Measurements from ENCODE around the gene PIP4K2C.

PIP4K2C gene

DNA sequence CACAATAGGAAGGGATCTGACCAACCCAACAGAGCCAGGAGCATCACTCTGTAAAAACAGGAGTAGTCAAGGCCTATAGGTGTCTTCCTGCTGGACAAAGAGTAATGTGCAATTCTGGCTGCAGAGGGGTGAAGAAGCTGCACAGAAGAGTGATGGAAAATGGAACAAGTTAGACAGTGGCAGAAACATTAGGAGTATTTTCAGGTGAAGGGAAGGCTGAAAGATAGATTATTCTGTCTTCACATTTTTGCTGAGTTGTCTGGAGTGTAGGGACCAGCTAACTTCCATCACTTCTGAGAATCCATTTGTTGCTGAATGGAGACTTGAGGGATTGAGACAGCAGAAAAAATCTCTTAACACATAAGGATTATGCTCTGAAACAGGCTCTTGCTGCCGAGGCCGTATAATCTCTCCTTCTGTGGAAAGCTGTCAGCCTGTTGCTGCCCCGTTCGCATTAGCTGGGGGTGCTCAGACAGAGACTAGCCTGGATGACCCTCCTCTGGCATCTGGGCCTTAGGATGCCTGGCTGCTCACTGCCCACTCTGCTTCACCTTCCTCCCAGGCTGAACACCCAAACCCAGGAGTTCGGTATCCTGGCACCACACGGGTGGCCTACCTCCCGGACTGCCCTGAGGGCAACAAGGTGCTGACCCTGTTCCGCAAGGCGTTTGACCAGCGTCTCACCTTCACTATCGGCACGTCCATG is 17.1 kb downstream of the PIP4K2C start:
- TF ChIP-seq HDGF (IDR thresholded peaks at IDR 0.05; ENCODE audit: borderline replicate concordance) (no peak), SUZ12 (IDR thresholded peaks at IDR 0.05) (no peak), CTBP1 (IDR thresholded peaks at IDR 0.05; ENCODE audit: borderline replicate concordance) (no peak), FOXA1 (IDR thresholded peaks at IDR 0.05) (no peak), TARDBP (IDR thresholded peaks at IDR 0.05) (no peak), L3MBTL2 (conservative IDR thresholded peaks at IDR 0.05) (no peak), SP1 (IDR thresholded peaks at IDR 0.05) (no peak)
- ChIA-PET CTCF (interaction anchor here (1.2 kb wide), 1 partner anchor 16 kb away, joined by 3 read pairs; no protein-coding TSS in a partner anchor), POLR2A (interaction anchor here (0.6 to 1.4 kb wide), 3 partner anchors 17 to 61 kb away, joined by 3 to 5 read pairs (median 3); partner anchors contain the start of genes DCTN2 and PIP4K2C)
- DNase-seq (ENCODE audit: extremely low spot score) = no peak

DNA sequence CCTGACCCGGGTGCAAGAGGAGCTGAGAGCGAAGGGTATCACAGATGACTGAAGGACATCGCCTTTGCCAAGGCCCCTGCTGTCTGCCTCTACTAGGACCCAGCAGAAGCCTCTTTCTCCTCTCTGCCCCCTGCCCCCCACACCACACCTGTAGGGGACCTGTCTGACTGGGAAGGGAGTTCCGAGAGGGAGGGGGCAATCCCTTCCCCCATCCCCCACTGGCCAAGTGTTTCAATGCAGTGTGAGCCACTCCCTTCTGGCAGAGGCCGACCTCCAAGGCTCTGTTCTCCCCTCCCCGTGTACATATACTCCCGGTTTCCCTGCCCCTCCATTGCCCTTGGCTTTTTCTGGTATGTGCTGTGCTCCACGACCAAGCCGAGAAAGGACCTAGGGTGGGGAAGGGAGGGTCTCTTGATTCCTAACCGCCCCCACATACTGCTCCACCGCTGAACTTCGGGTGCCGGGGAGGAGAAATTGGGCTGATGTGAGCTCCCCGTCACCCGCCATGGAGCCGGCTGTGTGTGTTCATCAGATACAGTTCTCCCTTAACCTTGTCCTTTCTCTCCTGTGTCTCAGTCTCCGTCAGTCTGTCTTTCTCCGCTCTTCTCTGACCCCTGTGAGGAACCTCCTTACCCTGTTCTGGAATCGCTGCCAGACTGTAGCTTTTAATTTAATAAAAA is 18.2 kb downstream of the PIP4K2C start:
- TF ChIP-seq FOXK2 (IDR thresholded peaks at IDR 0.05) (no peak), ELF4 (IDR thresholded peaks at IDR 0.05) (no peak), HDGF (IDR thresholded peaks at IDR 0.05; ENCODE audit: borderline replicate concordance) (no peak), FOXM1 (IDR thresholded peaks at IDR 0.05; ENCODE audit: borderline replicate concordance) (no peak), BHLHE40 (IDR thresholded peaks at IDR 0.05; ENCODE audit: borderline replicate concordance) (no peak), TARDBP (IDR thresholded peaks at IDR 0.05) (no peak)
- ChIA-PET CTCF (no interaction called here), POLR2A (interaction anchor here (1.2 kb wide), 1 partner anchor 18 kb away, joined by 3 read pairs; the partner anchor contains the start of gene PIP4K2C)
- no peak for DNase-seq (ENCODE audit: extremely low spot score)

DNA sequence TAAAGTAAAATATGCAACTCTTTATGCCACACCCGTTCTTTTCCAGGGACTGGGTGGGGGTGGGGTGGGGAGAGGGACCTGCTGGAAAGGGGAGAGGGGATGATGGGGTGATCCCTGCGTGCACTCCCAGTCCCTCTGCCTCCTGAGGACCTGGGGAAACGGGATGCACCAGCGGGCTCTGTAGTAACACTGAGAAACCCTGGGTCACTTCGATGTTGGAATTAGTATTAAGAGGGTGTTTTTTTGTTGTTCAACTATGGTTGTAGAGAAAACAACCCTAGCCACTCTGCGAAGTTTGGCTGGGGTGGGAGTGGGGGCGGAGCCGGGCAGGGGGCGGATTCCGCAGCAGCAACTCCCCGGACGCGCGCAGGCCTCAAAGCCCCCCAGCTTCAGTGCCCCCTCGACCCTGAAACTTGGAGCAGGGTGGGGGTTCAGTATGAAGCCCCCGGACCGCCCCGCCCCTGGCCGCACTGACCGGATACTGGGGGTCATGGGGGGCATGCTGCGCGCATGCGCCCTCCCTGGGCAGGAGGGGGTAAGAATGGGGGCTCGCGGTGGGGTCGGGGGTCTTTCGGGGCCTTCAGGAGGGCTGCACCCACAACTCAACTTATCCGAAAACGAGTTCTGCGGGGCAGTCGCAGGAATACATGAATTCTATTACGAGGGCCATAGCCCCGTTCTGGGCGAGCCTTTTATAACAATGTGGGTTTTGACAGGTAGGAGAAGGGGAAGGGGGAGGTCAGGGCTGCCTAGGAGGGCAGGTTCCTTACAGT is 19.0 kb downstream of the PIP4K2C start:
- DNase-seq (ENCODE audit: extremely low spot score) = no peak
- POLR2A ChIA-PET = interaction anchor here (1.0 to 1.2 kb wide), 3 partner anchors 19 to 116 kb away, joined by 3 read pairs; partner anchors contain the start of gene PIP4K2C
- CTCF ChIA-PET = no interaction called here
- no peak for TF ChIP-seq FOXA1 (IDR thresholded peaks at IDR 0.05)
- no peak for TF ChIP-seq ELF4 (IDR thresholded peaks at IDR 0.05)
- TF ChIP-seq FOXK2 (IDR thresholded peaks at IDR 0.05) = no peak
- no peak for TF ChIP-seq SUZ12 (IDR thresholded peaks at IDR 0.05)
- no peak for TF ChIP-seq TARDBP (IDR thresholded peaks at IDR 0.05)

DNA sequence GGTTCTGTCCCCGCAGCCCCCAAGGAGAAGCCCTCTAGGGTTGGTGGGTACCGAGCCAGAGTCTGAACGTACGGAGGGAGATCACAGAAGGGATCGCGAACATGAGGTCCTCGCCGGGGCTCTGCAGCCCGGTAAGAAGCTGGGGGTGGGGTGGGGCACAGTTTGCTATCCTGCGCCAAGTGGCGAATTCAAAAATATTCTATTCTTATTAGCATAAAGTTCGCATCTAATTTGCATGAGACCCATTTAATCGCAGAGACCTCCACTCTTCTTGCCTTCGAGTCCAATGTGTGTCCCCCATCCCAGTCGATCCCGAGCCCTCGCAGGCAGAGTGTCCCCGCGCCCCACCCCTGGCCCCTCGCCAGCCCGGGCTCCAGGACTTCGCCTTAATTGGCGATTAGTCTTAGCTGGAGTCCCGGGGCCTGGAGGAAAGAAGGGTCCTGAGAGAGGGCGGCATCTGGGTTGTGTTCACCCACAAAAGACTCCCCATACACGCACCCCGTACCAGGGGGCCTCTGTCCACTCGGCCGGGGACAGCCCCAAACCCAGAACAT is 19.6 kb downstream of the PIP4K2C start:
- TF ChIP-seq FOXA1 (IDR thresholded peaks at IDR 0.05) (no peak), SUZ12 (IDR thresholded peaks at IDR 0.05) (no peak), HDGF (IDR thresholded peaks at IDR 0.05; ENCODE audit: borderline replicate concordance) (no peak), FOXM1 (IDR thresholded peaks at IDR 0.05; ENCODE audit: borderline replicate concordance) (no peak), LEF1 (IDR thresholded peaks at IDR 0.05; ENCODE audit: borderline replicate concordance) (no peak), TARDBP (IDR thresholded peaks at IDR 0.05) (no peak), CTBP1 (IDR thresholded peaks at IDR 0.05; ENCODE audit: borderline replicate concordance) (no peak), BHLHE40 (IDR thresholded peaks at IDR 0.05; ENCODE audit: borderline replicate concordance) (no peak), L3MBTL2 (conservative IDR thresholded peaks at IDR 0.05) (no peak), ARNT (IDR thresholded peaks at IDR 0.05) (no peak), ZNF384 (IDR thresholded peaks at IDR 0.05) (no peak), FOXK2 (IDR thresholded peaks at IDR 0.05) (no peak), NFRKB (IDR thresholded peaks at IDR 0.05) (no peak), SP1 (IDR thresholded peaks at IDR 0.05) (no peak), ELF4 (IDR thresholded peaks at IDR 0.05) (no peak)
- TF ChIP-seq, protein P1, sequence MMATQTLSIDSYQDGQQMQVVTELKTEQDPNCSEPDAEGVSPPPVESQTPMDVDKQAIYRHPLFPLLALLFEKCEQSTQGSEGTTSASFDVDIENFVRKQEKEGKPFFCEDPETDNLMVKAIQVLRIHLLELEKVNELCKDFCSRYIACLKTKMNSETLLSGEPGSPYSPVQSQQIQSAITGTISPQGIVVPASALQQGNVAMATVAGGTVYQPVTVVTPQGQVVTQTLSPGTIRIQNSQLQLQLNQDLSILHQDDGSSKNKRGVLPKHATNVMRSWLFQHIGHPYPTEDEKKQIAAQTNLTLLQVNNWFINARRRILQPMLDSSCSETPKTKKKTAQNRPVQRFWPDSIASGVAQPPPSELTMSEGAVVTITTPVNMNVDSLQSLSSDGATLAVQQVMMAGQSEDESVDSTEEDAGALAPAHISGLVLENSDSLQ (IDR thresholded peaks at IDR 0.05) = no peak
- CTCF ChIA-PET = interaction anchor here (0.6 kb wide), 1 partner anchor 27 kb away, joined by 3 read pairs; no protein-coding TSS in a partner anchor
- POLR2A ChIA-PET = interaction anchor here (0.5 to 4.7 kb wide), 14 partner anchors 9 to 151 kb away, joined by 3 to 41 read pairs (median 3); partner anchors contain the start of genes DCTN2, GLI1 and PIP4K2C
- no peak for DNase-seq (ENCODE audit: extremely low spot score)

DNA sequence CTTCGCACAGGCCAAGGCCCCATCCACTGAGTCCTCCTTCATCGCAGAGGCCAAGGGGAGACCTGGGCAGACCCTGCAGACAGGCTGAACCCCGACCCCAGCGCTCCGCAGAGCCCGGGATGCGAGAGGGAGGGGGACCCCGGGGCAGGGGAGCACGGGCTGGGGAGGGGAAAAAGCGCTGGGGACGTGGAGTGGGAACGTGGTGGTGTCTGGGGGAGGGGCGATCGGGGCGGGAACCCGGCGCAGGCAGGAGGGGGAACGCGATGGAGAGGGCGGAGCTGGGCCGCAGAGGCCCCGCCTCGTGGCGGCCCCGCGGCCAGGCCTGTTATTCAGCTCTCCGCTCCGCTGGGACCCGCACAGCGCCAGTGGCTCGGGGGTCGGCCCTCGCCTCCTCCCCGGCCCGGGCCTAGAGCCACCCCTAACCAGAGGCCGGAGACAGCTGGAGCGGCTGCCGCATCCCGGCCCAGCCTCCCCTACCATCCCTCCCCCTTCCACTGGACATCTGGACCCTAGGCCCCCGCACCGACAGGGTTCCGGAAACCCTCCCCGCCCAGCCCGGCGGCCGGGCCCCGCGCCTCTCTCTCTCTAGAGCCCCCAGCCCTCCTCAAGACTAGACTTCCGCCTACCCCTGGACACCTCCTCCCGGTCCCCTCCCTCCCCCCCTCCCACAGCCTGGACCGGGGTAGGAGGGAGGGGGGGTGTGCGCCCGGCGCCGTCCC is 20.3 kb downstream of the PIP4K2C start, which contains the start of gene ARHGEF25:
ARHGEF25 (plus strand) TSS at position 328 of the 719 bp plus-strand sequence. CDS start 460 bp downstream, outside the sequence.
- ChIA-PET CTCF (interaction anchor here (0.6 to 1.2 kb wide), 2 partner anchors 10 to 28 kb away, joined by 3 read pairs; no protein-coding TSS in a partner anchor), POLR2A (interaction anchor here (0.5 to 4.7 kb wide), 15 partner anchors 9 to 152 kb away, joined by 3 to 41 read pairs (median 3); partner anchors contain the start of genes DCTN2, GLI1 and PIP4K2C)
- TF ChIP-seq L3MBTL2 (conservative IDR thresholded peaks at IDR 0.05) (peak; percentile 78), FOXA1 (IDR thresholded peaks at IDR 0.05) (no peak)
- DNase-seq (ENCODE audit: extremely low spot score) = peak; percentile 91

All from HEK293T (cell line).